ENCODE results near the gene ALDH4A1. TPM values are rescaled to one million over a fixed set of nuclear protein-coding genes. Genes with fewer than 3 reads are reported as not detected.

ALDH4A1 gene
- total and polyA plus RNA-seq, 9 of the 15 experiments (the other 6 are each of a cell fraction or from before 2014, with no cell fraction given), result 0.27 to 31.4 (median 16.6) TPM

- TF ChIP-seq FOXP4 (CRISPR knock-in tag; IDR thresholded peaks at IDR 0.05; ENCODE audit: borderline replicate concordance), result no peak
- TF ChIP-seq ZNF699 (CRISPR knock-in tag; IDR thresholded peaks at IDR 0.05; ENCODE audit: insufficient replicate concordance), result no peak
- TF ChIP-seq CBX1 (IDR thresholded peaks at IDR 0.05; ENCODE audit: low read depth), result 0 out of 2 replicates have a peak, but pooled peaks have one; percentile 36
- TF ChIP-seq E4F1 (CRISPR knock-in tag; IDR thresholded peaks at IDR 0.05; ENCODE audit: borderline replicate concordance), result no peak
- no peak for TF ChIP-seq DACH1 (IDR thresholded peaks at IDR 0.05; ENCODE audit: partially characterized antibody)
- no peak for TF ChIP-seq ZNF407 (IDR thresholded peaks at IDR 0.05; ENCODE audit: low read depth)
- no peak for TF ChIP-seq JUNB (CRISPR knock-in tag; conservative IDR thresholded peaks at IDR 0.05)
- TF ChIP-seq SIRT6 (IDR thresholded peaks at IDR 0.05; ENCODE audit: low read depth, low read length), result no peak
- TF ChIP-seq YY1 (IDR thresholded peaks at IDR 0.05; ENCODE audit: borderline replicate concordance in 1 of 3, control insufficient read depth in 1 of 3, extremely low read depth in 1 of 3, insufficient read depth in 3 of 3, insufficient read length in 1 of 3, insufficient replicate concordance in 2 of 3, low read depth in 1 of 3, low read length in 2 of 3), result no peak
- TF ChIP-seq FOSL1 (tag; conservative IDR thresholded peaks at IDR 0.05), result no peak
- peak; percentile 90 for TF ChIP-seq ADNP (tag; IDR thresholded peaks at IDR 0.05)
These were observed 45.9 kb upstream of the ALDH4A1 start (continued) for GRCh38 chr1:18948048-18948912.
